Measurements from ENCODE around the gene SLC15A1.

Gene SLC15A1

DNA sequence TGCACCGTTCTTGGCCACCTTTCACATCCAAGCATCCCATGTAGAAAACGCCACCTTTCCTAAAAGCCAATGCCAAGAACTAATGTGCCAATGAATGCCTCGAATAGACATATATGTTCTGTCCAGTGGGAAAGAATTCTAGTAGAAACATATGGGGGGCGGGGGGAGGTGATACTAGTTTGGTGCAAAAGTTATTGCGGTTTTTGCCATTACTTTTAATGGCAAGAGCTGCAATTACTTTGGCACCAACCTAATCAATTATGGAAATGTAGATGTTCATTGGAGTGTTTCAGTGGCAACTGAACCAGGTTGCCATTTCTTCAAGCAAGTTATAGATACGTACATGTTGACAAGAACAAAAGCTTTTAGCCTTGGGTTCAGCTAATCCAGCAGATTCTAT lies 34.6 kb downstream of the SLC15A1 start:
- no peaks in the 10 kb centered on the region for H3K4me1 ChIP-seq (ENCODE audit: low read depth, poor library complexity, severe bottlenecking)
- TF ChIP-seq, protein P1, sequence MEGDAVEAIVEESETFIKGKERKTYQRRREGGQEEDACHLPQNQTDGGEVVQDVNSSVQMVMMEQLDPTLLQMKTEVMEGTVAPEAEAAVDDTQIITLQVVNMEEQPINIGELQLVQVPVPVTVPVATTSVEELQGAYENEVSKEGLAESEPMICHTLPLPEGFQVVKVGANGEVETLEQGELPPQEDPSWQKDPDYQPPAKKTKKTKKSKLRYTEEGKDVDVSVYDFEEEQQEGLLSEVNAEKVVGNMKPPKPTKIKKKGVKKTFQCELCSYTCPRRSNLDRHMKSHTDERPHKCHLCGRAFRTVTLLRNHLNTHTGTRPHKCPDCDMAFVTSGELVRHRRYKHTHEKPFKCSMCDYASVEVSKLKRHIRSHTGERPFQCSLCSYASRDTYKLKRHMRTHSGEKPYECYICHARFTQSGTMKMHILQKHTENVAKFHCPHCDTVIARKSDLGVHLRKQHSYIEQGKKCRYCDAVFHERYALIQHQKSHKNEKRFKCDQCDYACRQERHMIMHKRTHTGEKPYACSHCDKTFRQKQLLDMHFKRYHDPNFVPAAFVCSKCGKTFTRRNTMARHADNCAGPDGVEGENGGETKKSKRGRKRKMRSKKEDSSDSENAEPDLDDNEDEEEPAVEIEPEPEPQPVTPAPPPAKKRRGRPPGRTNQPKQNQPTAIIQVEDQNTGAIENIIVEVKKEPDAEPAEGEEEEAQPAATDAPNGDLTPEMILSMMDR (conservative IDR thresholded peaks at IDR 0.05; ENCODE audit: low read depth, low read length): no peak
- H3K4me3 ChIP-seq (IDR thresholded peaks at IDR 0.05; ENCODE audit: insufficient read depth, low read depth, low read length): no peak overlapping the region
- H3K4me2 ChIP-seq: no peak overlapping the region
- no peak overlapping the region for H2AFZ ChIP-seq (ENCODE audit: low read depth)
- no peaks in the 10 kb centered on the region for H4K20me1 ChIP-seq (ENCODE audit: insufficient read depth)
- no peaks in the 10 kb centered on the region for H3K27me3 ChIP-seq (ENCODE audit: insufficient read depth, low read depth)
- no peak overlapping the region for H3K27ac ChIP-seq
- no peak overlapping the region for H3K9ac ChIP-seq
- no peaks in the 10 kb centered on the region for H3K36me3 ChIP-seq (ENCODE audit: insufficient read depth)
- H3K79me2 ChIP-seq (ENCODE audit: insufficient read depth, low read depth): no peaks in the 10 kb centered on the region

DNA sequence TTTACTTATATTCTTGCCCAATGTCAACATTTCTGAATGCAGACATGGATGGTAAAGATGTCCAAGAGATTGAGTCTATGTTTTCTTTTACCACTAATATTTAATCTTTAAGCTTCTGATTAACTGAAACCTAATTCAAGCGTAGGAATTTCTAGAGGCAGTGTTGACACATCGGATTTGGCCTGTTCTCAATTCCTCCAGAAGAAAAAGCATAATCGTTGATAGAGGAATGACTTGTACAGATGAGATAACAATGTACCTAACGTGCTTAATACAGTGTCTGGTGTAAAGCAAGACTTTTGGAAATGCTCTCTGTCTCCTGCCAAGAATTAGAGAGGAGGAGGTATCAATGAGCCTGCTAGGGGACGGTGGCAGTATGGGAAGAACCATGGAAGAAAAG lies 35.2 kb downstream of the SLC15A1 start:
- no peak overlapping the region for H2AFZ ChIP-seq (ENCODE audit: low read depth)
- TF ChIP-seq, protein P1 (conservative IDR thresholded peaks at IDR 0.05; ENCODE audit: low read depth, low read length): no peak
- no peaks in the 10 kb centered on the region for H4K20me1 ChIP-seq (ENCODE audit: insufficient read depth)
- H3K9ac ChIP-seq: no peak overlapping the region
- H3K27me3 ChIP-seq (ENCODE audit: insufficient read depth, low read depth): no peaks in the 10 kb centered on the region
- no peak overlapping the region for H3K27ac ChIP-seq
- no peak overlapping the region for H3K4me3 ChIP-seq (IDR thresholded peaks at IDR 0.05; ENCODE audit: insufficient read depth, low read depth, low read length)
- no peaks in the 10 kb centered on the region for H3K79me2 ChIP-seq (ENCODE audit: insufficient read depth, low read depth)
- no peaks in the 10 kb centered on the region for H3K4me1 ChIP-seq (ENCODE audit: low read depth, poor library complexity, severe bottlenecking)
- no peaks in the 10 kb centered on the region for H3K36me3 ChIP-seq (ENCODE audit: insufficient read depth)
- no peak overlapping the region for H3K4me2 ChIP-seq

DNA sequence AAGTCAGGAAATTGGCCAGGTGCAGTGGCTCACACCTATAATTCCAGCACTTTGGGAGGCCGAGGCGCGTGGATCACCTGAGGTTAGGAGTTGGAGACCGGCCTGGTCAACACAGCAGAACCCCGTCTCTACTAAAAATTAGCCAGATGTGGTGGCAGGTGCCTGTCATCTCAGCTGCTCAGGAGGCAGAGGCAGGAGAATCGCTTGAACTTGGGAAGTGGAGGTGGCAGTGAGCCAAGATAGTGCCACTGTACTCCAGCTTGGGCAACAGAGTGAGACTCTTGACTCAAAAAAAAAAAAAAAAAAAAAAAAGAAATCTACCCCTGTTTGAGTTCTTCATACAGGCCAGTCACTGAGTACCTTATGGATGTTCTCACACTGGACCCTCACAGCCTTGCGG lies 42.0 kb downstream of the SLC15A1 start:
- TF ChIP-seq, protein P1 (conservative IDR thresholded peaks at IDR 0.05; ENCODE audit: low read depth, low read length): no peak
- H3K27me3 ChIP-seq (ENCODE audit: insufficient read depth, low read depth): no peaks in the 10 kb centered on the region
- H3K4me3 ChIP-seq (IDR thresholded peaks at IDR 0.05; ENCODE audit: insufficient read depth, low read depth, low read length): no peak overlapping the region
- H3K9ac ChIP-seq: no peak overlapping the region
- no peaks in the 10 kb centered on the region for H3K79me2 ChIP-seq (ENCODE audit: insufficient read depth, low read depth)
- no peak overlapping the region for H2AFZ ChIP-seq (ENCODE audit: low read depth)
- H4K20me1 ChIP-seq (ENCODE audit: insufficient read depth): no peaks in the 10 kb centered on the region
- H3K4me1 ChIP-seq (ENCODE audit: low read depth, poor library complexity, severe bottlenecking): no peaks in the 10 kb centered on the region
- no peak overlapping the region for H3K4me2 ChIP-seq
- no peaks in the 10 kb centered on the region for H3K36me3 ChIP-seq (ENCODE audit: insufficient read depth)
- H3K27ac ChIP-seq: no peak overlapping the region

DNA sequence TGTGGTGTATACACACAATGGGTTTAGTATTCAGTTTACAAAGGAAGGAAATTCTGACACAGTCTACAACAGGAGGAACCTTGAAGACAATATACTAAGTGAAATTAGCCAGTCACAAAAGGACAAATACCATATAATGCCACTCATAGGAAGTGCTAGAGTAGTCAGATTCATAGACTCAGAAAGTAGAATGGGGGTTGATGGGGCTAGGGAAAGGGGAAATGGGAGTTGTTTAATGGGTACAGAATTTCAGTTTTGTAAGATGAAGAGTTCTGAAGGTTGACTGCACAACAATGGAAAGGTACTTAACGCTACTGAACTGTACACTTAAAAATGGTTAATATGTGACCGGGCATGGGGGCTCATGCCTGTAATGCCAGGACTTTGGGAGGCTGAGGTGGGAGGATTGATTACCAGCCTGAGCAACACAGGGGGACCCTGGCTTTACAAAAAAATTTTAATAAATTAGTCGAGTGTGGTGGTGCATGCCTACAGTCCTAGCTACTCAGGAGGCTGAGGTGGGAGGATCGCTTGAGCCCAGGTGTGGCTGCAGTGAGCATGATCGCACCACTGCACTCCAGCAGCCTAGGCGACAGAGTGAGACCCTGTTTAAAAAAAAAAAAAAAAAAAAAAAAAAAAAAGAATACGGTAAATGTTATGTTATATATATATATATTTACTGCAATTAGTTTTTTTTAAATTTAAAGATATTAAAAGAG lies 45.0 kb downstream of the SLC15A1 start:
- Histone ChIP-seq H4K20me1 (ENCODE audit: insufficient read depth) (no peaks in the 10 kb centered on the region), H3K9ac (no peak overlapping the region), H3K27me3 (ENCODE audit: insufficient read depth, low read depth) (no peaks in the 10 kb centered on the region), H3K27ac (no peak overlapping the region), H3K79me2 (ENCODE audit: insufficient read depth, low read depth) (no peaks in the 10 kb centered on the region), H2AFZ (ENCODE audit: low read depth) (no peak overlapping the region), H3K36me3 (ENCODE audit: insufficient read depth) (no peaks in the 10 kb centered on the region), H3K4me1 (ENCODE audit: low read depth, poor library complexity, severe bottlenecking) (no peaks in the 10 kb centered on the region), H3K4me2 (no peak overlapping the region), H3K4me3 (IDR thresholded peaks at IDR 0.05; ENCODE audit: insufficient read depth, low read depth, low read length) (no peak overlapping the region)
- TF ChIP-seq, protein P1 (conservative IDR thresholded peaks at IDR 0.05; ENCODE audit: low read depth, low read length): no peak

Data from KMS-11 (cell line).